KOPT-K1 (cell line): ENCODE measurements around the gene C1orf232.

Experiments
- H3K27ac ChIP-seq: fragments of 200-600 bp; sonication (generic); 2 replicates; pipeline ENCODE4 v1.5.1; 2016; ENCODE audit warnings: antibody characterized with exemption, mild to moderate bottlenecking, low read depth, low read length; ENCODE audit not compliant: poor library complexity, severe bottlenecking
- H3K36me3 ChIP-seq: fragments of 200-600 bp; sonication (generic); 2 replicates; pipeline ENCODE4 v1.5.1; 2017; ENCODE audit warnings: antibody characterized with exemption, mild to moderate bottlenecking, low read length, moderate library complexity; ENCODE audit not compliant: insufficient read depth
- H3K9me3 ChIP-seq: fragments of 200-600 bp; sonication (generic); 2 replicates; pipeline ENCODE4 v1.5.1; 2017; ENCODE audit warnings: antibody characterized with exemption, low read length, mild to moderate bottlenecking; ENCODE audit not compliant: insufficient read depth, poor library complexity, severe bottlenecking

C1orf232 gene

GRCh38 chr1:26164861-26165842, 3.6 kb downstream of the C1orf232 start:
- H3K27ac ChIP-seq: no peak overlapping the region
- no peaks in the 10 kb centered on the region for H3K36me3 ChIP-seq
- H3K9me3 ChIP-seq: no peaks in the 10 kb centered on the region

GRCh38 chr1:26164036-26164860, 4.5 kb downstream of the C1orf232 start:
- H3K27ac ChIP-seq: no peak overlapping the region
- H3K9me3 ChIP-seq: no peaks in the 10 kb centered on the region
- no peaks in the 10 kb centered on the region for H3K36me3 ChIP-seq

GRCh38 chr1:26163684-26164035, 5.1 kb downstream of the C1orf232 start:
- Histone ChIP-seq H3K36me3 (no peaks in the 10 kb centered on the region), H3K27ac (no peak overlapping the region)

GRCh38 chr1:26162220-26162709, 6.5 kb downstream of the C1orf232 start:
- no peaks in the 10 kb centered on the region for H3K9me3 ChIP-seq
- no peak overlapping the region for H3K27ac ChIP-seq
- no peaks in the 10 kb centered on the region for H3K36me3 ChIP-seq

More at GRCh38 chr1:26163684-26164035, 5.1 kb downstream of the C1orf232 start:
- no peaks in the 10 kb centered on the region for H3K9me3 ChIP-seq

GRCh38 chr1:26161415-26162219, 7.1 kb downstream of the C1orf232 start:
- H3K36me3 ChIP-seq: no peaks in the 10 kb centered on the region
- no peaks in the 10 kb centered on the region for H3K9me3 ChIP-seq
- no peak overlapping the region for H3K27ac ChIP-seq

GRCh38 chr1:26160527-26161414, 8.0 kb downstream of the C1orf232 start:
- no peaks in the 10 kb centered on the region for H3K9me3 ChIP-seq
- no peak overlapping the region for H3K27ac ChIP-seq
- no peaks in the 10 kb centered on the region for H3K36me3 ChIP-seq

GRCh38 chr1:26159743-26160039, 9.1 kb downstream of the C1orf232 start:
- H3K9me3 ChIP-seq: no peaks in the 10 kb centered on the region
- no peak overlapping the region for H3K27ac ChIP-seq
- no peaks in the 10 kb centered on the region for H3K36me3 ChIP-seq

- no peaks in the 10 kb centered on the region for H3K9me3 ChIP-seq
- H3K36me3 ChIP-seq: no peaks in the 10 kb centered on the region
- no peak within 1 kb of the TSS for H3K27ac ChIP-seq
Observed at GRCh38 chr1:26158908-26159742, 9.6 kb downstream of the C1orf232 start, which contains the start of gene FAM110D. FAM110D (plus strand) TSS chr1:26159079; CDS start chr1:26161292, 2,213 bp downstream.

- Histone ChIP-seq H3K9me3 (no peaks in the 10 kb centered on the region), H3K27ac (no peak overlapping the region), H3K36me3 (no peaks in the 10 kb centered on the region)
Observed at GRCh38 chr1:26158271-26158907, 10.4 kb downstream of the C1orf232 start.

GRCh38 chr1:26156285-26157038, 12.3 kb downstream of the C1orf232 start:
- no peak overlapping the region for H3K27ac ChIP-seq
- H3K9me3 ChIP-seq: no peaks in the 10 kb centered on the region
- no peaks in the 10 kb centered on the region for H3K36me3 ChIP-seq

- no peaks in the 10 kb centered on the region for H3K9me3 ChIP-seq
- H3K27ac ChIP-seq: no peak overlapping the region
- H3K36me3 ChIP-seq: no peaks in the 10 kb centered on the region
Observed at GRCh38 chr1:26155370-26156284, 13.1 kb downstream of the C1orf232 start.
